Adrenal gland (tissue), 5 donors: ENCODE data around the gene SNAPC3.

Experiments used
- POLR2A ChIP-seq, 2 donors: fragments of 450-650 bp; IDR thresholded peaks; one replicate each; pipeline ENCODE4 v1.6.1; 2017; ENCODE audit warnings: antibody characterized with exemption in 2 of 2, mild to moderate bottlenecking in 2 of 2, moderate library complexity in 1 of 2
- TF ChIP-seq, protein P1 (sequence below), 6 experiments: fragments of 450-650 bp in 4 of 6; fragments of 200-600 bp in 2 of 6; sonication (generic) in 1 of 6; IDR thresholded peaks; 1 replicate in 5 of 6; 2 replicates in 1 of 6; pipeline versions ENCODE4 v1.5.1 to v1.8.0; 2016 to 2021; ENCODE audit warnings: antibody characterized with exemption in 6 of 6, mild to moderate bottlenecking in 2 of 6, moderate library complexity in 1 of 6
- donor health status: DM: no; HTN: no; CAD: no.

DNA sequence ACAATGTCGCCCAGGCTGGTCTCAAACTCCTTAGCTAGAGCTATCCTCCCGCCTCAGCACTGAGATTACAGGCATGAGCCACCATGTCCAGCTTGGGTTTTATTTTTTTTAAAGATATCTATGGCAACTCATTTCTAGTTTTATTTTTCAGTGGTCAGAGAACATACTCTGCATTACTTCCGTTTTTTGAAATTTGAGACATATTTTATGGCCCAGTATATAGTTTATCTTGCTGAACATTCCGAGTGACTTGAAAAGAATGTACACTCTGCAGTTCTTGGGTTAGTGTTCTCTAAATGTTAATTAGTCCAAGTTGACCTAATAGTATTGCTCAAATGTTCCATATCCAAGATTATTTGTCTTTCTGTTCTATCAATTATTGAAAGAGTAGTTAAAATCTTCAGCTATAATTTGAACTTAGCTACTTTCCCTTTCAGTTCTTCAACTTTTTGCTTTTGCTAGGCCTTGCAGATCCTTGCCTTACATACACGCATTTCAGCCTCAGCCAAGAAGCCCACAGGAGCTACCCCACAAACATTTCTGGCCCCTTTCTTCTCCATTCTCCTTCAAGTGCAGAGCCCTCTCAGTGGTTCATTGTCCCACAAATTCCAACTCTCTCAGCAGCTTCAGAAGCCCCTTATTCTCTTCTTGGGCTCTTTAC, 22.3 kb upstream of the SNAPC3 start:
- TF ChIP-seq, protein P1, sequence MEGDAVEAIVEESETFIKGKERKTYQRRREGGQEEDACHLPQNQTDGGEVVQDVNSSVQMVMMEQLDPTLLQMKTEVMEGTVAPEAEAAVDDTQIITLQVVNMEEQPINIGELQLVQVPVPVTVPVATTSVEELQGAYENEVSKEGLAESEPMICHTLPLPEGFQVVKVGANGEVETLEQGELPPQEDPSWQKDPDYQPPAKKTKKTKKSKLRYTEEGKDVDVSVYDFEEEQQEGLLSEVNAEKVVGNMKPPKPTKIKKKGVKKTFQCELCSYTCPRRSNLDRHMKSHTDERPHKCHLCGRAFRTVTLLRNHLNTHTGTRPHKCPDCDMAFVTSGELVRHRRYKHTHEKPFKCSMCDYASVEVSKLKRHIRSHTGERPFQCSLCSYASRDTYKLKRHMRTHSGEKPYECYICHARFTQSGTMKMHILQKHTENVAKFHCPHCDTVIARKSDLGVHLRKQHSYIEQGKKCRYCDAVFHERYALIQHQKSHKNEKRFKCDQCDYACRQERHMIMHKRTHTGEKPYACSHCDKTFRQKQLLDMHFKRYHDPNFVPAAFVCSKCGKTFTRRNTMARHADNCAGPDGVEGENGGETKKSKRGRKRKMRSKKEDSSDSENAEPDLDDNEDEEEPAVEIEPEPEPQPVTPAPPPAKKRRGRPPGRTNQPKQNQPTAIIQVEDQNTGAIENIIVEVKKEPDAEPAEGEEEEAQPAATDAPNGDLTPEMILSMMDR (IDR thresholded peaks at IDR 0.05), result no peak
- TF ChIP-seq POLR2A (IDR thresholded peaks at IDR 0.05), result no peak
